ENCODE measurements around the gene NR2F2.

The NR2F2 gene

DNA sequence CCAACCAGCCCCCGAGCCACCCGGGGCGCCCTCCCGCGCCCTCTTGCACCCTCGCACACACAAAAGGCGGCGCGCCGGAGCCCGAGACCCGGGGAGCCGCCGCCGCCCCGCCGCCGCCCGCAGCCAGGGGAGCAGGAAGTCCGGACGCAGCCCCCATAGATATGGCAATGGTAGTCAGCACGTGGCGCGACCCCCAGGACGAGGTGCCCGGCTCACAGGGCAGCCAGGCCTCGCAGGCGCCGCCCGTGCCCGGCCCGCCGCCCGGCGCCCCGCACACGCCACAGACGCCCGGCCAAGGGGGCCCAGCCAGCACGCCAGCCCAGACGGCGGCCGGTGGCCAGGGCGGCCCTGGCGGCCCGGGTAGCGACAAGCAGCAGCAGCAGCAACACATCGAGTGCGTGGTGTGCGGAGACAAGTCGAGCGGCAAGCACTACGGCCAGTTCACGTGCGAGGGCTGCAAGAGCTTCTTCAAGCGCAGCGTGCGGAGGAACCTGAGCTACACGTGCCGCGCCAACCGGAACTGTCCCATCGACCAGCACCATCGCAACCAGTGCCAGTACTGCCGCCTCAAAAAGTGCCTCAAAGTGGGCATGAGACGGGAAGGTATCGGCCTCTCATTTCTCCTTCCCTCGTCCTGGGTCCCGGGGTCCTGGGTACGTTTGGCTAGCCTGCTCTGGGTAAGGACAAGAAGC is 1.6 kb downstream of the NR2F2 start:
- no peak overlapping the region for H3K4me3 ChIP-seq (ENCODE audit: low read depth, low read length)
- no peak for DNase-seq (ENCODE audit: low read depth)

DNA sequence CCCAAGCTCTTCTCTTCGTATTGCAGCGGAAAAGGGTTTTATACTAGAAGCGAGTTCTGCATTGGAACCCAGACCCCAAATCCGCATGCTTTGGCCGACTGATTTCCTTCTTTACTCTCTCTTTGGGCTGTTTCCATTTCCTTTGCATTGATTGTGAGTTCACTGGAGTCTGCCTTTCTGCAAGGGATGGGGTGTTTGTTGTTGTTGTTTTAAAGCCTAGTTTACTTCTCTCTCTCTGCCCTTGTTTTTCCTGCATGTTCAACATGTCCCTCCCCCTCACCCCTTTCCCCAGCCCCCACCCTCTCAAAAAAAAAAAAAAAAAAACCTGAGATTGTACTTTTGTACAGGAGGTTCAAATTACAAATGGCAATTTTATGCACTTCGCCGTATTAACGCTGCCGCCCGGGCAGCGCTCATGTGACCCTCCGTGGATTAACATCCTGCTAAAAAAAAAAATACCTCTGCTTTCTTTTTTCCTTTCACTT is 2.2 kb downstream of the NR2F2 start:
- TF ChIP-seq CTCF (IDR thresholded peaks at IDR 0.05; ENCODE audit: insufficient read depth, low read depth, low read length, missing control alignments), result no peak
- DNase-seq (ENCODE audit: low read depth), result no peak
- H3K4me3 ChIP-seq (ENCODE audit: low read depth, low read length), result peak overlapping the region; percentile 26; the same call in 1 of the 2 replicates

More for the DNA sequence above, 1.6 kb downstream of the NR2F2 start:
- no peak for TF ChIP-seq CTCF (IDR thresholded peaks at IDR 0.05; ENCODE audit: insufficient read depth, low read depth, low read length, missing control alignments)

- DNase-seq (ENCODE audit: low read depth), result peak; percentile 18
- H3K4me3 ChIP-seq (ENCODE audit: low read depth, low read length), result peak overlapping the region; percentile 26; the same call in 1 of the 2 replicates
- no peak for TF ChIP-seq CTCF (IDR thresholded peaks at IDR 0.05; ENCODE audit: insufficient read depth, low read depth, low read length, missing control alignments)
These were observed 2.9 kb downstream of the NR2F2 start for GRCh38 chr15:96333131-96334016.

DNA sequence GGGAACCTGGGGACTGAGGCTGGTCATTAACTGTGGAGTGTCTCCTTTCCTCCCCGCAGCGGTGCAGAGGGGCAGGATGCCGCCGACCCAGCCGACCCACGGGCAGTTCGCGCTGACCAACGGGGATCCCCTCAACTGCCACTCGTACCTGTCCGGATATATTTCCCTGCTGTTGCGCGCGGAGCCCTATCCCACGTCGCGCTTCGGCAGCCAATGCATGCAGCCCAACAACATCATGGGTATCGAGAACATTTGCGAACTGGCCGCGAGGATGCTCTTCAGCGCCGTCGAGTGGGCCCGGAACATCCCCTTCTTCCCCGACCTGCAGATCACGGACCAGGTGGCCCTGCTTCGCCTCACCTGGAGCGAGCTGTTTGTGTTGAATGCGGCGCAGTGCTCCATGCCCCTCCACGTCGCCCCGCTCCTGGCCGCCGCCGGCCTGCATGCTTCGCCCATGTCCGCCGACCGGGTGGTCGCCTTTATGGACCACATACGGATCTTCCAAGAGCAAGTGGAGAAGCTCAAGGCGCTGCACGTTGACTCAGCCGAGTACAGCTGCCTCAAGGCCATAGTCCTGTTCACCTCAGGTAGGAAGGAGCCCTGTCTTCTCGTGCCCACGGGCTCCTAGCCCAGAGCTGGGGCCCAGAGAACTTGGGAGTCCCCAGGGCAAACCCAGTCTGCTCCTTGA is 3.7 kb downstream of the NR2F2 start:
- DNase-seq (ENCODE audit: low read depth), result no peak
- no peak for TF ChIP-seq CTCF (IDR thresholded peaks at IDR 0.05; ENCODE audit: insufficient read depth, low read depth, low read length, missing control alignments)
- H3K4me3 ChIP-seq (ENCODE audit: low read depth, low read length), result no peak overlapping the region

- H3K4me3 ChIP-seq (ENCODE audit: low read depth, low read length), result no peak overlapping the region
- no peak for TF ChIP-seq CTCF (IDR thresholded peaks at IDR 0.05; ENCODE audit: insufficient read depth, low read depth, low read length, missing control alignments)
- DNase-seq (ENCODE audit: low read depth), result no peak
These were observed 4.4 kb downstream of the NR2F2 start for GRCh38 chr15:96334705-96335410.

GRCh38 chr15:96335411-96336024 is 5.0 kb downstream of the NR2F2 start:
- DNase-seq (ENCODE audit: low read depth), result no peak
- no peak for TF ChIP-seq CTCF (IDR thresholded peaks at IDR 0.05; ENCODE audit: insufficient read depth, low read depth, low read length, missing control alignments)
- no peak overlapping the region for H3K4me3 ChIP-seq (ENCODE audit: low read depth, low read length)

All from GM12865 (cell line).